K562 (cell line): ENCODE results near the gene CD3D. TPM values are rescaled to one million over a fixed set of nuclear protein-coding genes. Genes with fewer than 3 reads are reported as not detected.
A peak's percentile ranks its signal among the peaks of the same experiment; 100 is the strongest.

Experiments used
- CHD1 ChIP-seq: fragments of 200-600 bp; sonication (generic); IDR thresholded peaks from one replicate; pipeline ENCODE4 v1.6.1; 2012; ENCODE audit warnings: mild to moderate bottlenecking, moderate library complexity, low read length, inconsistent platforms
- DPF2 ChIP-seq: fragments of 450-650 bp; IDR thresholded peaks from 2 replicates; pipeline ENCODE4 v1.6.1; 2016
- ETV6 ChIP-seq, 3 experiments: fragments of 150-350 bp in 1 of 3; sonication (generic) in 1 of 3; formaldehyde crosslinking in 1 of 3; IDR thresholded peaks; 2 replicates each; pipeline versions ENCODE4 v1.6.1 to v1.8.0; 2014 to 2022; ENCODE audit warnings: borderline replicate concordance in 2 of 3, low read depth in 2 of 3, antibody characterized with exemption in 1 of 3, low read length in 1 of 3, mild to moderate bottlenecking in 1 of 3, missing genetic modification reagents in 1 of 3
- KAT8 ChIP-seq: fragments of 450-650 bp; IDR thresholded peaks from 2 replicates; pipeline ENCODE4 v1.6.1; 2016; ENCODE audit warnings: low read depth, mild to moderate bottlenecking
- MEF2D ChIP-seq: conservative IDR thresholded peaks from 2 replicates; pipeline ENCODE4 v1.6.1; 2016; ENCODE audit warnings: low read depth, missing genetic modification characterization, missing compliant biosample characterization
- NCOA1 ChIP-seq: fragments of 450-650 bp; IDR thresholded peaks from 2 replicates; pipeline ENCODE4 v1.6.1; 2016; ENCODE audit warnings: low read depth
- NCOR1 ChIP-seq: fragments of 450-650 bp; IDR thresholded peaks from 2 replicates; pipeline ENCODE4 v1.6.1; 2016; ENCODE audit warnings: mild to moderate bottlenecking, moderate library complexity
- RHOXF2B ChIP-seq: fragments of 250-450 bp; sonication (Bioruptor Pico); conservative IDR thresholded peaks from 2 replicates; pipeline ENCODE4 v1.5.1; 2021
- SRSF3 ChIP-seq: fragments of 200-400 bp; formaldehyde crosslinking; IDR thresholded peaks from 2 replicates; pipeline ENCODE4 v1.6.1; 2016; ENCODE audit warnings: mild to moderate bottlenecking, low read length, moderate library complexity; ENCODE audit not compliant: insufficient read depth
- TAL1 ChIP-seq: fragments of 450-650 bp; IDR thresholded peaks from 2 replicates; pipeline ENCODE4 v1.6.1; 2016; ENCODE audit warnings: mild to moderate bottlenecking
- polyA plus RNA-seq, 8 experiments: library from polyadenylated mRNA; depleted of rRNA in 4 of 8; stranded (reverse) in 5 of 8; unstranded in 3 of 8; fragments of >200 nt; fragmentation: Nextera tagmentation in 2 of 8; fragmentation: Illumina TruSeq in 1 of 8; extraction: Ambion mirVana in 2 of 8; extraction: Trizol in 1 of 8; gene quantifications; 2 replicates each; pipeline versions ENCODE4 v1.2.1 to v1.2.3, GENCODE V29; 2011 to 2014; ENCODE audit warnings: inconsistent platforms in 1 of 8, missing spikeins in 1 of 8
- total RNA-seq, 7 experiments: library from RNA; depleted of rRNA in 6 of 7; stranded (reverse); fragments of >200 nt in 6 of 7; fragmentation: Illumina TruSeq in 2 of 7; extraction: Trizol in 2 of 7; gene quantifications; 2 replicates each; pipeline versions ENCODE4 v1.2.1 to v1.2.3, GENCODE V29; 2011 to 2021; ENCODE audit warnings: low replicate concordance in 1 of 7
- TF ChIP-seq, protein P1 (sequence below), 2 experiments: IDR thresholded peaks in 1 of 2; conservative IDR thresholded peaks in 1 of 2; 2 replicates each; pipeline ENCODE4 v1.6.1; 2016; ENCODE audit warnings: low read depth in 2 of 2, mild to moderate bottlenecking in 1 of 2, missing compliant biosample characterization in 1 of 2, missing genetic modification characterization in 1 of 2, moderate library complexity in 1 of 2
- TF ChIP-seq, protein P2 (sequence below), 2 experiments: fragments of 250-450 bp in 1 of 2; fragments of 450-650 bp in 1 of 2; sonication (Bioruptor Pico) in 1 of 2; IDR thresholded peaks; 2 replicates each; pipeline versions ENCODE4 v1.6.1 to v1.8.0; 2016 to 2021; ENCODE audit warnings: mild to moderate bottlenecking in 2 of 2, moderate library complexity in 2 of 2, missing compliant biosample characterization in 1 of 2, missing genetic modification characterization in 1 of 2
- TF ChIP-seq, protein P3 (sequence below): sonication (generic); formaldehyde crosslinking; IDR thresholded peaks from 2 replicates; pipeline ENCODE4 v1.8.0; 2023; ENCODE audit warnings: mild to moderate bottlenecking, missing genetic modification reagents
- TF ChIP-seq, protein P4 (sequence below): fragments of 450-650 bp; IDR thresholded peaks from 2 replicates; pipeline ENCODE4 v1.6.1; 2017; ENCODE audit warnings: antibody characterized with exemption, mild to moderate bottlenecking

The CD3D gene
- total and polyA plus RNA-seq, 9 of the 15 experiments (the other 6 are each of a cell fraction or from before 2014, with no cell fraction given), result 36.2 to 238 (median 67.1) TPM

DNA sequence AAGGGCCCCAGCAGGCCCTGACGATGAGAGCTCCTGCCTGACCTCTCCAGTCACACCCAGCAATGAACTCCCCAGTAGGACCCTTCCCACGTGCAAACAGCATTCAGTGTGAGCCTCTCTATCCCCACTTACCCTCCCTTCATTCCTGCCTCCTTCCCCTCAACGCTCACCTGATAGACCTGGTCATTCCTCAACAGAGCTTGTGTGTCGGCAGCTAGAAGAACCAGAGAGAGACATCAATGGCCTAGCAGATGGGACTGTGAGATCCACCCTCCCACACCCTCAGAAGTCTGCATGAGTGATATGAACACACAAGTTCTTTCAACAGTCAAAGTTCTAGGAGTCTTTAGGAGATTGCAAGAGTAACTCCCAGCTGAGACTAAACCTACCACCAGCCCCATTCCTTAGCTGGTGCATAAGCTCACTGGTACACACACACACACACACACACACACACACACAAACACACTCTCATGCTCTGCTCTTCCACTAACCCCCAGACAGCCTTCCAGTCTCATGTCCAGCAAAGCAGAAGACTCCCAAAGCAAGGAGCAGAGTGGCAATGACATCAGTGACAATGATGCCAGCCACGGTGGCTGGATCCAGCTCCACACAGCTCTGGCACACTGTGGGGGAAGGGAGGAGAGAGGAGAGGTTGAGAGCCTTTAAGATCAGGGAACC, 3.1 kb downstream of the CD3D start (continued):
- TF ChIP-seq, protein P1, sequence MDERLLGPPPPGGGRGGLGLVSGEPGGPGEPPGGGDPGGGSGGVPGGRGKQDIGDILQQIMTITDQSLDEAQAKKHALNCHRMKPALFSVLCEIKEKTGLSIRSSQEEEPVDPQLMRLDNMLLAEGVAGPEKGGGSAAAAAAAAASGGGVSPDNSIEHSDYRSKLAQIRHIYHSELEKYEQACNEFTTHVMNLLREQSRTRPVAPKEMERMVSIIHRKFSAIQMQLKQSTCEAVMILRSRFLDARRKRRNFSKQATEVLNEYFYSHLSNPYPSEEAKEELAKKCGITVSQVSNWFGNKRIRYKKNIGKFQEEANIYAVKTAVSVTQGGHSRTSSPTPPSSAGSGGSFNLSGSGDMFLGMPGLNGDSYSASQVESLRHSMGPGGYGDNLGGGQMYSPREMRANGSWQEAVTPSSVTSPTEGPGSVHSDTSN (CRISPR knock-in tag; IDR thresholded peaks at IDR 0.05; ENCODE audit: low read depth), result no peak
- TF ChIP-seq, protein P1 (tag; conservative IDR thresholded peaks at IDR 0.05; ENCODE audit: low read depth), result no peak
- TF ChIP-seq RHOXF2B (CRISPR knock-in tag), result 0 out of 2 replicates have a peak, but pooled peaks have one; percentile 7
- TF ChIP-seq KAT8, result no peak
- TF ChIP-seq DPF2, result peak; percentile 45; the same call in 1 of the 2 replicates
- TF ChIP-seq CHD1, result no peak
- TF ChIP-seq, protein P2, sequence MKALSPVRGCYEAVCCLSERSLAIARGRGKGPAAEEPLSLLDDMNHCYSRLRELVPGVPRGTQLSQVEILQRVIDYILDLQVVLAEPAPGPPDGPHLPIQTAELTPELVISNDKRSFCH (CRISPR knock-in tag; IDR thresholded peaks at IDR 0.05), result no peak
- TF ChIP-seq, protein P2 (tag; IDR thresholded peaks at IDR 0.05), result no peak
- peak; percentile 35 for TF ChIP-seq NCOR1
- TF ChIP-seq, protein P3, sequence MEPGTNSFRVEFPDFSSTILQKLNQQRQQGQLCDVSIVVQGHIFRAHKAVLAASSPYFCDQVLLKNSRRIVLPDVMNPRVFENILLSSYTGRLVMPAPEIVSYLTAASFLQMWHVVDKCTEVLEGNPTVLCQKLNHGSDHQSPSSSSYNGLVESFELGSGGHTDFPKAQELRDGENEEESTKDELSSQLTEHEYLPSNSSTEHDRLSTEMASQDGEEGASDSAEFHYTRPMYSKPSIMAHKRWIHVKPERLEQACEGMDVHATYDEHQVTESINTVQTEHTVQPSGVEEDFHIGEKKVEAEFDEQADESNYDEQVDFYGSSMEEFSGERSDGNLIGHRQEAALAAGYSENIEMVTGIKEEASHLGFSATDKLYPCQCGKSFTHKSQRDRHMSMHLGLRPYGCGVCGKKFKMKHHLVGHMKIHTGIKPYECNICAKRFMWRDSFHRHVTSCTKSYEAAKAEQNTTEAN (CRISPR knock-in tag), result 0 out of 2 replicates have a peak, but pooled peaks have one; percentile 43
- no peak for TF ChIP-seq NCOA1
- TF ChIP-seq SRSF3, result no peak
- TF ChIP-seq, protein P4, sequence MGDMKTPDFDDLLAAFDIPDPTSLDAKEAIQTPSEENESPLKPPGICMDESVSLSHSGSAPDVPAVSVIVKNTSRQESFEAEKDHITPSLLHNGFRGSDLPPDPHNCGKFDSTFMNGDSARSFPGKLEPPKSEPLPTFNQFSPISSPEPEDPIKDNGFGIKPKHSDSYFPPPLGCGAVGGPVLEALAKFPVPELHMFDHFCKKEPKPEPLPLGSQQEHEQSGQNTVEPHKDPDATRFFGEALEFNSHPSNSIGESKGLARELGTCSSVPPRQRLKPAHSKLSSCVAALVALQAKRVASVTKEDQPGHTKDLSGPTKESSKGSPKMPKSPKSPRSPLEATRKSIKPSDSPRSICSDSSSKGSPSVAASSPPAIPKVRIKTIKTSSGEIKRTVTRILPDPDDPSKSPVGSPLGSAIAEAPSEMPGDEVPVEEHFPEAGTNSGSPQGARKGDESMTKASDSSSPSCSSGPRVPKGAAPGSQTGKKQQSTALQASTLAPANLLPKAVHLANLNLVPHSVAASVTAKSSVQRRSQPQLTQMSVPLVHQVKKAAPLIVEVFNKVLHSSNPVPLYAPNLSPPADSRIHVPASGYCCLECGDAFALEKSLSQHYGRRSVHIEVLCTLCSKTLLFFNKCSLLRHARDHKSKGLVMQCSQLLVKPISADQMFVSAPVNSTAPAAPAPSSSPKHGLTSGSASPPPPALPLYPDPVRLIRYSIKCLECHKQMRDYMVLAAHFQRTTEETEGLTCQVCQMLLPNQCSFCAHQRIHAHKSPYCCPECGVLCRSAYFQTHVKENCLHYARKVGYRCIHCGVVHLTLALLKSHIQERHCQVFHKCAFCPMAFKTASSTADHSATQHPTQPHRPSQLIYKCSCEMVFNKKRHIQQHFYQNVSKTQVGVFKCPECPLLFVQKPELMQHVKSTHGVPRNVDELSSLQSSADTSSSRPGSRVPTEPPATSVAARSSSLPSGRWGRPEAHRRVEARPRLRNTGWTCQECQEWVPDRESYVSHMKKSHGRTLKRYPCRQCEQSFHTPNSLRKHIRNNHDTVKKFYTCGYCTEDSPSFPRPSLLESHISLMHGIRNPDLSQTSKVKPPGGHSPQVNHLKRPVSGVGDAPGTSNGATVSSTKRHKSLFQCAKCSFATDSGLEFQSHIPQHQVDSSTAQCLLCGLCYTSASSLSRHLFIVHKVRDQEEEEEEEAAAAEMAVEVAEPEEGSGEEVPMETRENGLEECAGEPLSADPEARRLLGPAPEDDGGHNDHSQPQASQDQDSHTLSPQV, result 0 out of 2 replicates have a peak, but pooled peaks have one; percentile 14
- no peak for TF ChIP-seq ETV6 (IDR thresholded peaks at IDR 0.05; ENCODE audit: borderline replicate concordance in 1 of 2, low read depth in 2 of 2, low read length in 1 of 2)
- 0 out of 2 replicates have a peak, but pooled peaks have one; percentile 51 for TF ChIP-seq ETV6 (CRISPR knock-in tag; IDR thresholded peaks at IDR 0.05; ENCODE audit: borderline replicate concordance)
- TF ChIP-seq MEF2D (tag), result no peak
- peak; percentile 21; the same call in 1 of the 2 replicates for TF ChIP-seq TAL1
